A549 (cell line): ENCODE data around the gene AFAP1L2. TPM values are rescaled to one million over a fixed set of nuclear protein-coding genes. Genes with fewer than 3 reads are reported as not detected.

Source experiments
- ATAC-seq, 2 experiments: fragments of 200-7000 bp in 1 of 2; fragments of >200 bp in 1 of 2; cut with Nextera tagmentation in 1 of 2; cut with Tn5 transposase in 1 of 2; 3 replicates each; pipeline versions ENCODE4 v1.8.0 to v1.9.1; 2018 to 2020; ENCODE audit warnings: mild to moderate bottlenecking in 1 of 2, moderate library complexity in 1 of 2
- CTCF ChIA-PET: fragments of 300-600 bp; sonication (Branson Sonifier 250); formaldehyde crosslinking; extraction: SDS; loops from one replicate; lab custom pipeline; 2021; ENCODE audit warnings: antibody characterized with exemption, inconsistent platforms; lab: Yijun Ruan, JAX
- POLR2A ChIA-PET: fragments of 350-600 bp; formaldehyde crosslinking; extraction: SDS; loops from one replicate; lab custom pipeline; 2021; ENCODE audit warnings: antibody characterized with exemption, inconsistent platforms; lab: Yijun Ruan, JAX
- DNase-seq, 2 experiments: peaks; one replicate each; pipeline versions ENCODE4 v3.0.0 to v3.0.0-alpha.2; 2011 to 2016; ENCODE audit warnings: low read depth in 1 of 2, low spot score in 1 of 2
- FAIRE-seq: peaks from 2 replicates; lab custom pipeline; 2011; peaks lifted over from hg19 to GRCh38; lab: Jason Lieb, UNC
- H3K27ac ChIP-seq, 2 experiments: fragments of >200 bp; sonication (Bioruptor Twin); formaldehyde crosslinking; 3 replicates each; pipeline ENCODE4 v1.5.1; 2016 to 2017
- H3K4me1 ChIP-seq: fragments of >200 bp; sonication (Bioruptor Twin); formaldehyde crosslinking; 3 replicates; pipeline ENCODE4 v1.6.1; 2016
- H3K4me2 ChIP-seq: fragments of >200 bp; sonication (Bioruptor Twin); formaldehyde crosslinking; 3 replicates; pipeline ENCODE4 v1.6.1; 2016
- H3K4me3 ChIP-seq: fragments of >200 bp; sonication (Bioruptor Twin); formaldehyde crosslinking; 3 replicates; pipeline ENCODE4 v1.5.1; 2016
- H3K9me3 ChIP-seq: fragments of >200 bp; sonication (Bioruptor Twin); formaldehyde crosslinking; 3 replicates; pipeline ENCODE4 v1.6.1; 2016
- CBX2 ChIP-seq: fragments of 200-600 bp; sonication (generic); IDR thresholded peaks from 2 replicates; pipeline ENCODE4 v1.6.1; 2016; ENCODE audit warnings: low read depth, mild to moderate bottlenecking, borderline replicate concordance
- CEBPB ChIP-seq, 2 experiments: fragments of >200 bp in 1 of 2; sonication (Bioruptor Twin) in 1 of 2; formaldehyde crosslinking in 1 of 2; IDR thresholded peaks; 2 replicates each; pipeline ENCODE4 v1.6.1; 2012 to 2016
- ESRRA ChIP-seq: fragments of 150-350 bp; IDR thresholded peaks from 2 replicates; pipeline ENCODE4 v1.6.1; 2014; ENCODE audit warnings: mild to moderate bottlenecking, low read length, borderline replicate concordance
- FOSL2 ChIP-seq, 2 experiments: fragments of 450-650 bp in 1 of 2; fragments of >200 bp in 1 of 2; sonication (Bioruptor Twin) in 1 of 2; formaldehyde crosslinking; IDR thresholded peaks; 2 replicates each; pipeline versions ENCODE4 v1.5.0 to v1.6.1; 2016 to 2020; ENCODE audit warnings: mild to moderate bottlenecking in 1 of 2, moderate library complexity in 1 of 2
- FOXS1 ChIP-seq: fragments of 250-450 bp; sonication (Bioruptor Pico); IDR thresholded peaks from 2 replicates; pipeline ENCODE4 v1.5.0; 2020; ENCODE audit warnings: mild to moderate bottlenecking, moderate library complexity
- GATA3 ChIP-seq: IDR thresholded peaks from 2 replicates; pipeline ENCODE4 v1.6.1; 2012; ENCODE audit warnings: borderline replicate concordance
- HEYL ChIP-seq: fragments of 250-450 bp; sonication (Bioruptor Pico); IDR thresholded peaks from 2 replicates; pipeline ENCODE4 v1.8.0; 2021; ENCODE audit warnings: mild to moderate bottlenecking, moderate library complexity
- HOXA7 ChIP-seq: fragments of 250-450 bp; sonication (Bioruptor Pico); IDR thresholded peaks from 2 replicates; pipeline ENCODE4 v1.5.0; 2020; ENCODE audit warnings: mild to moderate bottlenecking, moderate library complexity
- MAFK ChIP-seq: fragments of 450-650 bp; IDR thresholded peaks from 2 replicates; pipeline ENCODE4 v1.6.1; 2014; ENCODE audit not compliant: partially characterized antibody
- MYC ChIP-seq: IDR thresholded peaks from 2 replicates; pipeline ENCODE4 v1.6.1; 2012; ENCODE audit warnings: mild to moderate bottlenecking, inconsistent platforms, low read length, improper control_type of control experiment, borderline replicate concordance
- NFE2L2 ChIP-seq: fragments of 150-350 bp; conservative IDR thresholded peaks from 2 replicates; pipeline ENCODE4 v1.6.1; 2014; ENCODE audit warnings: low read length
- RARB ChIP-seq: fragments of 250-450 bp; sonication (Bioruptor Pico); IDR thresholded peaks from 2 replicates; pipeline ENCODE4 v1.8.0; 2021; ENCODE audit warnings: mild to moderate bottlenecking, moderate library complexity
- SREBF2 ChIP-seq: fragments of 450-650 bp; IDR thresholded peaks from 2 replicates; pipeline ENCODE4 v1.6.1; 2014; ENCODE audit warnings: mild to moderate bottlenecking, moderate library complexity
- TP53 ChIP-seq: fragments of 250-450 bp; sonication (Bioruptor Pico); IDR thresholded peaks from 2 replicates; pipeline ENCODE4 v1.5.0; 2021; ENCODE audit warnings: mild to moderate bottlenecking, moderate library complexity
- WGBS: methylation state at CpG from one replicate; pipeline ENCODE4 v1.1.6; 2017; ENCODE audit errors: missing lambda C conversion rate; 5-methylcytosine and 5-hydroxymethylcytosine counted together
- polyA plus RNA-seq, 4 experiments: library from polyadenylated mRNA; depleted of rRNA in 3 of 4; stranded (reverse); fragments of >200 nt; fragmentation: RNase III in 1 of 4; extraction: RNeasy Plus Mini Kit Qiagen cat#74134 plus additional on column Dnase treatment in 1 of 4; gene quantifications; 2 replicates in 3 of 4; 3 replicates in 1 of 4; pipeline ENCODE4 v1.2.3, GENCODE V29; 2011 to 2017
- TF ChIP-seq, protein P1 (sequence below): fragments of 200-600 bp; sonication (generic); IDR thresholded peaks from 2 replicates; pipeline ENCODE4 v1.6.1; 2016; ENCODE audit warnings: antibody characterized with exemption, mild to moderate bottlenecking, moderate library complexity
- TF ChIP-seq, protein P2 (sequence below): fragments of >200 bp; sonication (Bioruptor Twin); formaldehyde crosslinking; IDR thresholded peaks from 3 replicates; pipeline ENCODE4 v1.5.1; 2016
- TF ChIP-seq, protein P3 (sequence below): IDR thresholded peaks from 2 replicates; pipeline ENCODE4 v1.6.1; 2012
- TF ChIP-seq, protein P4 (sequence below): fragments of 450-650 bp; IDR thresholded peaks from 2 replicates; pipeline ENCODE4 v1.6.1; 2014; ENCODE audit warnings: antibody characterized with exemption
- TF ChIP-seq, protein P5 (sequence below): IDR thresholded peaks from 2 replicates; pipeline ENCODE4 v1.6.1; 2012; ENCODE audit warnings: low read depth, borderline replicate concordance

The AFAP1L2 gene
- polyA plus RNA-seq, 2 of the 4 experiments (the other 2 are of a cell fraction): 19.6 to 27.3 TPM

DNA sequence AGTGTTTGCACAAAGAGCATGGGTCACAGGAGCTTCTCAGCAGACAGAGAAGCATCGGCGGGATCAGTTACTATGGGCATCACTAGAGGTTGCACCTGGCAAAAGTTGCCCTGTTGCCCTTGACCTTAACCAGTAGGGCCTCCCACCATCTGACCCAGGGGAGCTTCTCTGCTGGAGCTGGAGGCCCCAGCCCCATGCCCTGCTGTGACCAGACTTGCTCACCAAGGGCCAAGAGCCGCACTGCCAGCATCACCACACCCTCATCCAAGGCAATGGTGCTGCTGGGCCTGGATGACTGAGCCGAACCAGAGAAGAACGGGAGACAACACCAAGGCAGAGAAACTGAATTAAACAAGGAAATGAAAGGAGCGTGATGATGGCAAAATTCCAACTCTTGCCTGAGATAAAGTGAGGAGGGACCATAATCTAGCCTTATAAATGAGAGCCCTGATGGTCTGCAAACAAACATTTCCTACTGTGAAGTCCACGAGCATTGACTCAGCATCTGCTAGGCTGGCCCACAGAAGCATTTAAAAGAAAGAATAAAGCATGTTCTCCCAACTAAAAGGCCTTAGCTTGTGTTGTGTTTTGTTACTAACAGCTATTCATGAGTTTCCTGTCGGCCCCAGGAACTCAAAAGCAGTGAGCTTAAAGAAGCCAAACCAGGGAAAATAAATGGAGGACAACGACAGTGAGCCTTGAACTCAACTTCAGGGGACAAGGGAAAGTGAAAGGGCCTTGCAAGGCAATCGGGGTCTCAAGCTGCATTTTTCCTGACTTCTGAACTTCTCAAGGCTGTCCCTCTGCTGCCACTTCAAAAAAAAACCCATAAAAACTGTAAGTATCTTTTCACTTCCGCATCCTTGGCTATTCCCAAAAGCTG is 60.4 kb downstream of the AFAP1L2 start:
- TF ChIP-seq, protein P1, sequence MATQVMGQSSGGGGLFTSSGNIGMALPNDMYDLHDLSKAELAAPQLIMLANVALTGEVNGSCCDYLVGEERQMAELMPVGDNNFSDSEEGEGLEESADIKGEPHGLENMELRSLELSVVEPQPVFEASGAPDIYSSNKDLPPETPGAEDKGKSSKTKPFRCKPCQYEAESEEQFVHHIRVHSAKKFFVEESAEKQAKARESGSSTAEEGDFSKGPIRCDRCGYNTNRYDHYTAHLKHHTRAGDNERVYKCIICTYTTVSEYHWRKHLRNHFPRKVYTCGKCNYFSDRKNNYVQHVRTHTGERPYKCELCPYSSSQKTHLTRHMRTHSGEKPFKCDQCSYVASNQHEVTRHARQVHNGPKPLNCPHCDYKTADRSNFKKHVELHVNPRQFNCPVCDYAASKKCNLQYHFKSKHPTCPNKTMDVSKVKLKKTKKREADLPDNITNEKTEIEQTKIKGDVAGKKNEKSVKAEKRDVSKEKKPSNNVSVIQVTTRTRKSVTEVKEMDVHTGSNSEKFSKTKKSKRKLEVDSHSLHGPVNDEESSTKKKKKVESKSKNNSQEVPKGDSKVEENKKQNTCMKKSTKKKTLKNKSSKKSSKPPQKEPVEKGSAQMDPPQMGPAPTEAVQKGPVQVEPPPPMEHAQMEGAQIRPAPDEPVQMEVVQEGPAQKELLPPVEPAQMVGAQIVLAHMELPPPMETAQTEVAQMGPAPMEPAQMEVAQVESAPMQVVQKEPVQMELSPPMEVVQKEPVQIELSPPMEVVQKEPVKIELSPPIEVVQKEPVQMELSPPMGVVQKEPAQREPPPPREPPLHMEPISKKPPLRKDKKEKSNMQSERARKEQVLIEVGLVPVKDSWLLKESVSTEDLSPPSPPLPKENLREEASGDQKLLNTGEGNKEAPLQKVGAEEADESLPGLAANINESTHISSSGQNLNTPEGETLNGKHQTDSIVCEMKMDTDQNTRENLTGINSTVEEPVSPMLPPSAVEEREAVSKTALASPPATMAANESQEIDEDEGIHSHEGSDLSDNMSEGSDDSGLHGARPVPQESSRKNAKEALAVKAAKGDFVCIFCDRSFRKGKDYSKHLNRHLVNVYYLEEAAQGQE: no peak
- TF ChIP-seq ESRRA (no peak), CBX2 (no peak), CEBPB (IDR thresholded peaks at IDR 0.05) (no peak), RARB (CRISPR knock-in tag) (no peak), GATA3 (no peak), TP53 (CRISPR knock-in tag) (no peak), NFE2L2 (no peak), MYC (no peak), FOXS1 (CRISPR knock-in tag) (no peak), MAFK (no peak), HEYL (CRISPR knock-in tag) (no peak), HOXA7 (CRISPR knock-in tag) (no peak), FOSL2 (IDR thresholded peaks at IDR 0.05) (no peak), FOSL2 (CRISPR knock-in tag; IDR thresholded peaks at IDR 0.05) (no peak), SREBF2 (no peak)
- TF ChIP-seq, protein P2, sequence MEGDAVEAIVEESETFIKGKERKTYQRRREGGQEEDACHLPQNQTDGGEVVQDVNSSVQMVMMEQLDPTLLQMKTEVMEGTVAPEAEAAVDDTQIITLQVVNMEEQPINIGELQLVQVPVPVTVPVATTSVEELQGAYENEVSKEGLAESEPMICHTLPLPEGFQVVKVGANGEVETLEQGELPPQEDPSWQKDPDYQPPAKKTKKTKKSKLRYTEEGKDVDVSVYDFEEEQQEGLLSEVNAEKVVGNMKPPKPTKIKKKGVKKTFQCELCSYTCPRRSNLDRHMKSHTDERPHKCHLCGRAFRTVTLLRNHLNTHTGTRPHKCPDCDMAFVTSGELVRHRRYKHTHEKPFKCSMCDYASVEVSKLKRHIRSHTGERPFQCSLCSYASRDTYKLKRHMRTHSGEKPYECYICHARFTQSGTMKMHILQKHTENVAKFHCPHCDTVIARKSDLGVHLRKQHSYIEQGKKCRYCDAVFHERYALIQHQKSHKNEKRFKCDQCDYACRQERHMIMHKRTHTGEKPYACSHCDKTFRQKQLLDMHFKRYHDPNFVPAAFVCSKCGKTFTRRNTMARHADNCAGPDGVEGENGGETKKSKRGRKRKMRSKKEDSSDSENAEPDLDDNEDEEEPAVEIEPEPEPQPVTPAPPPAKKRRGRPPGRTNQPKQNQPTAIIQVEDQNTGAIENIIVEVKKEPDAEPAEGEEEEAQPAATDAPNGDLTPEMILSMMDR: no peak
- TF ChIP-seq, protein P3, sequence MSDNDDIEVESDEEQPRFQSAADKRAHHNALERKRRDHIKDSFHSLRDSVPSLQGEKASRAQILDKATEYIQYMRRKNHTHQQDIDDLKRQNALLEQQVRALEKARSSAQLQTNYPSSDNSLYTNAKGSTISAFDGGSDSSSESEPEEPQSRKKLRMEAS: no peak
- TF ChIP-seq, protein P4, sequence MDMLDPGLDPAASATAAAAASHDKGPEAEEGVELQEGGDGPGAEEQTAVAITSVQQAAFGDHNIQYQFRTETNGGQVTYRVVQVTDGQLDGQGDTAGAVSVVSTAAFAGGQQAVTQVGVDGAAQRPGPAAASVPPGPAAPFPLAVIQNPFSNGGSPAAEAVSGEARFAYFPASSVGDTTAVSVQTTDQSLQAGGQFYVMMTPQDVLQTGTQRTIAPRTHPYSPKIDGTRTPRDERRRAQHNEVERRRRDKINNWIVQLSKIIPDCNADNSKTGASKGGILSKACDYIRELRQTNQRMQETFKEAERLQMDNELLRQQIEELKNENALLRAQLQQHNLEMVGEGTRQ: no peak
- TF ChIP-seq, protein P5, sequence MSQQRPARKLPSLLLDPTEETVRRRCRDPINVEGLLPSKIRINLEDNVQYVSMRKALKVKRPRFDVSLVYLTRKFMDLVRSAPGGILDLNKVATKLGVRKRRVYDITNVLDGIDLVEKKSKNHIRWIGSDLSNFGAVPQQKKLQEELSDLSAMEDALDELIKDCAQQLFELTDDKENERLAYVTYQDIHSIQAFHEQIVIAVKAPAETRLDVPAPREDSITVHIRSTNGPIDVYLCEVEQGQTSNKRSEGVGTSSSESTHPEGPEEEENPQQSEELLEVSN: no peak
- TF ChIP-seq, all 56 proteins: peak for 0
- peaks cover 26% of the 10 kb centered on the region for H3K4me1 ChIP-seq
- POLR2A ChIA-PET: no interaction called here
- no peaks in the 10 kb centered on the region for H3K9me3 ChIP-seq
- DNase-seq (no peak), FAIRE-seq (no peak), ATAC-seq (no peak)
- no peak overlapping the region for H3K4me3 ChIP-seq
- H3K27ac ChIP-seq: no peak overlapping the region
- CTCF ChIA-PET: interaction anchor here (0.8 to 4.5 kb wide), 4 partner anchors 18 to 60 kb away, joined by 3 to 17 read pairs (median 4); no protein-coding TSS in a partner anchor
- WGBS: 75% methylated on average over 11 of the region's 11 CpGs
- H3K4me2 ChIP-seq: no peak overlapping the region
